Spleen (tissue), 11 donors: ENCODE results near the gene DCST1. TPM values are rescaled to one million over a fixed set of nuclear protein-coding genes. Genes with fewer than 3 reads are reported as not detected.

Source experiments
- DNase-seq: peaks from one replicate; pipeline ENCODE4 v3.0.0-alpha.2; 2020
- H3K27ac ChIP-seq, 8 donors: fragments of 200-600 bp; sonication (generic) in 7 of 8; 1 replicate in 4 of 8; 2 replicates in 4 of 8; pipeline versions ENCODE4 v1.5.0 to v1.8.0; 2016 to 2021; ENCODE audit warnings: inconsistent platforms in 4 of 8, mild to moderate bottlenecking in 4 of 8, moderate library complexity in 1 of 8
- H3K27me3 ChIP-seq, 7 donors: fragments of 200-600 bp; sonication (generic) in 6 of 7; replicated peaks in 1 of 7; 1 replicate in 4 of 7; 2 replicates in 3 of 7; pipeline versions ENCODE4 v1.5.0 to v1.8.0; 2016 to 2021; ENCODE audit warnings: inconsistent platforms in 3 of 7, mild to moderate bottlenecking in 1 of 7
- H3K36me3 ChIP-seq, 6 donors: fragments of 200-600 bp; sonication (generic) in 5 of 6; 1 replicate in 4 of 6; 2 replicates in 2 of 6; pipeline versions ENCODE4 v1.5.0 to v1.8.0; 2016 to 2021; ENCODE audit warnings: inconsistent platforms in 2 of 6
- H3K4me1 ChIP-seq, 6 donors: fragments of 200-600 bp; sonication (generic) in 5 of 6; 1 replicate in 3 of 6; 2 replicates in 3 of 6; pipeline versions ENCODE4 v1.5.0 to v1.8.0; 2016 to 2021; ENCODE audit warnings: inconsistent platforms in 3 of 6
- H3K4me3 ChIP-seq, 8 donors: fragments of 200-600 bp; sonication (generic) in 7 of 8; 1 replicate in 4 of 8; 2 replicates in 4 of 8; pipeline versions ENCODE4 v1.5.0 to v1.8.0; 2016 to 2021; ENCODE audit warnings: inconsistent platforms in 4 of 8, mild to moderate bottlenecking in 4 of 8, moderate library complexity in 2 of 8
- H3K9me3 ChIP-seq, 8 donors: fragments of 200-600 bp; sonication (generic) in 7 of 8; 1 replicate in 4 of 8; 2 replicates in 4 of 8; pipeline versions ENCODE4 v1.5.0 to v1.8.0; 2016 to 2021; ENCODE audit warnings: inconsistent platforms in 4 of 8
- CTCF ChIP-seq, 11 experiments: fragments of 200-600 bp in 7 of 11; fragments of 450-650 bp in 4 of 11; sonication (generic) in 4 of 11; IDR thresholded peaks in 8 of 11; conservative IDR thresholded peaks in 3 of 11; 1 replicate in 7 of 11; 2 replicates in 4 of 11; pipeline versions ENCODE4 v1.4.0 to v1.8.0; 2016 to 2021; ENCODE audit warnings: antibody characterized with exemption in 11 of 11, inconsistent platforms in 4 of 11, mild to moderate bottlenecking in 1 of 11
- POLR2A ChIP-seq, 3 donors: fragments of 450-650 bp; IDR thresholded peaks; one replicate each; pipeline ENCODE4 v1.5.1; 2017; ENCODE audit warnings: antibody characterized with exemption in 3 of 3, mild to moderate bottlenecking in 1 of 3
- POLR2AphosphoS5 ChIP-seq, 3 donors: sonication (generic); formaldehyde crosslinking; IDR thresholded peaks; one replicate each; pipeline ENCODE4 v1.5.1; 2017; ENCODE audit warnings: antibody characterized with exemption in 3 of 3
- WGBS, 5 donors: extraction: QIAGEN DNeasy Blood & Tissue Kit in 3 of 5; methylation state at CpG; one replicate each; pipeline versions ENCODE4 v1.1.5 to v1.1.7; 2013 to 2018; 5-methylcytosine and 5-hydroxymethylcytosine counted together
- intact Hi-C: fragments of 100-400 bp; cut with DNase I; formaldehyde crosslinking; loops from one replicate; pipeline ENCODE4 v1.15.0; 2023; ENCODE audit warnings: low total_unique reads
- polyA plus RNA-seq, 3 donors: library from polyadenylated mRNA; stranded (reverse); fragments of 200-250 nt; gene quantifications; one replicate each; pipeline ENCODE4 v1.2.1, GENCODE V29; 2013
- total RNA-seq, 7 donors: library from RNA; depleted of rRNA in 3 of 7; stranded (reverse); fragments of >200 nt in 3 of 7; fragmentation: NEBNext Ultra II Directional in 4 of 7; extraction: Animal tissue kit (Norgen Biotek cat#: 25700) in 4 of 7; gene quantifications; one replicate each; pipeline versions ENCODE4 v1.1.0 to v1.2.1, GENCODE V29; 2016 to 2021
- donor health status: healthy with polysubstance abuse.
- donor health status: DM: no; HTN: no; CAD: no; lungs with moderate emphysema.
- donor health status: DM: no; HTN: no; CAD: no.
- donor health status: Bipolar disorder and iron deficiency.
- donor health status: healthy.
- donor health status: DM: no; HTN: no; CAD: no.
- donor health status: DM: yes; HTN: yes; CAD: no.

DCST1 gene
- total and polyA plus RNA-seq, 10 donors = not detected

GRCh38 chr1:155026588-155026987 lies 7.0 kb upstream of the DCST1 start:
- intact Hi-C loops = no loop called here
- DNase-seq = no peak
- Histone ChIP-seq H3K4me1 (peaks cover 0 to 15% (median 0%) of the 10 kb centered on the region in 6 donors), H3K9me3 (no peaks in the 10 kb centered on the region), H3K27ac (no peak overlapping the region), H3K27me3 (no peaks in the 10 kb centered on the region), H3K4me3 (no peak overlapping the region), H3K36me3 (no peaks in the 10 kb centered on the region)
- TF ChIP-seq POLR2A (IDR thresholded peaks at IDR 0.05) (no peak), POLR2AphosphoS5 (IDR thresholded peaks at IDR 0.05) (no peak), CTCF (IDR thresholded peaks at IDR 0.05 in 8 of 11, conservative IDR thresholded peaks at IDR 0.05 in 3 of 11) (no peak)
- 76 to 95% (median 93%) methylated on average over 6 of the region's 6 CpGs for WGBS, 5 donors

GRCh38 chr1:155029513-155030242 lies 3.9 kb upstream of the DCST1 start:
- no peaks in the 10 kb centered on the region for H3K27me3 ChIP-seq
- WGBS, 5 donors = 75 to 92% (median 86%) methylated on average over 9 to 16 of the region's 16 CpGs
- DNase-seq = no peak
- H3K9me3 ChIP-seq = no peaks in the 10 kb centered on the region
- TF ChIP-seq POLR2A (IDR thresholded peaks at IDR 0.05) (no peak), POLR2AphosphoS5 (IDR thresholded peaks at IDR 0.05) (no peak)
- H3K27ac ChIP-seq = no peak overlapping the region
- intact Hi-C loops = no loop called here
- no peaks in the 10 kb centered on the region for H3K36me3 ChIP-seq
- H3K4me3 ChIP-seq = no peak overlapping the region
- peaks cover 0 to 10% (median 0%) of the 10 kb centered on the region in 6 donors for H3K4me1 ChIP-seq

- H3K27me3 ChIP-seq = no peaks in the 10 kb centered on the region
- intact Hi-C loops = no loop called here
- WGBS, 5 donors = 80 to 93% (median 87%) methylated on average over 9 to 15 of the region's 15 CpGs
- DNase-seq = no peak
- no peaks in the 10 kb centered on the region for H3K9me3 ChIP-seq
- no peak overlapping the region for H3K27ac ChIP-seq
- H3K36me3 ChIP-seq = no peaks in the 10 kb centered on the region
- TF ChIP-seq CTCF (IDR thresholded peaks at IDR 0.05 in 8 of 11, conservative IDR thresholded peaks at IDR 0.05 in 3 of 11) = no peak
- no peak for TF ChIP-seq POLR2AphosphoS5 (IDR thresholded peaks at IDR 0.05)
- no peak for TF ChIP-seq POLR2A (IDR thresholded peaks at IDR 0.05)
- H3K4me1 ChIP-seq = peaks cover 0 to 10% (median 0%) of the 10 kb centered on the region in 6 donors
- H3K4me3 ChIP-seq = no peak overlapping the region
Observed at GRCh38 chr1:155030243-155030795, 3.3 kb upstream of the DCST1 start.

- H3K4me1 ChIP-seq = peaks cover 0 to 10% (median 0%) of the 10 kb centered on the region in 6 donors
- H3K36me3 ChIP-seq = no peaks in the 10 kb centered on the region
- no peaks in the 10 kb centered on the region for H3K9me3 ChIP-seq
- H3K4me3 ChIP-seq = no peak overlapping the region
- DNase-seq = no peak
- intact Hi-C loops = no loop called here
- no peak overlapping the region for H3K27ac ChIP-seq
- TF ChIP-seq POLR2A (IDR thresholded peaks at IDR 0.05) (no peak), CTCF (IDR thresholded peaks at IDR 0.05 in 8 of 11, conservative IDR thresholded peaks at IDR 0.05 in 3 of 11) (no peak), POLR2AphosphoS5 (IDR thresholded peaks at IDR 0.05) (no peak)
- 76 to 93% (median 84%) methylated on average over 9 to 11 of the region's 11 CpGs for WGBS, 5 donors
- no peaks in the 10 kb centered on the region for H3K27me3 ChIP-seq
Observed at GRCh38 chr1:155030899-155031298, 2.7 kb upstream of the DCST1 start.
